Glutamatergic neuron (in vitro differentiated cells): ENCODE results near the gene C19orf44. TPM values are rescaled to one million over a fixed set of nuclear protein-coding genes. Genes with fewer than 3 reads are reported as not detected.

Experiments used
- DNase-seq: peaks from one replicate; pipeline ENCODE4 v3.0.0; 2022
- H3K27ac Mint-ChIP-seq: one replicate; pipeline ENCODE4 v1.8.0; 2020; ENCODE audit warnings: mild to moderate bottlenecking, mixed read lengths, inconsistent platforms; ENCODE audit not compliant: unreplicated experiment
- H3K27me3 Mint-ChIP-seq: one replicate; pipeline ENCODE4 v1.8.0; 2020; ENCODE audit warnings: mild to moderate bottlenecking, moderate library complexity, mixed read lengths, inconsistent platforms; ENCODE audit not compliant: unreplicated experiment
- H3K36me3 Mint-ChIP-seq: one replicate; pipeline ENCODE4 v1.8.0; 2020; ENCODE audit warnings: mild to moderate bottlenecking, mixed read lengths, inconsistent platforms; ENCODE audit not compliant: unreplicated experiment
- H3K4me1 Mint-ChIP-seq: one replicate; pipeline ENCODE4 v1.8.0; 2020; ENCODE audit warnings: mild to moderate bottlenecking, low read depth, mixed read lengths, inconsistent platforms; ENCODE audit not compliant: unreplicated experiment
- H3K4me3 Mint-ChIP-seq: one replicate; pipeline ENCODE4 v1.8.0; 2020; ENCODE audit warnings: mild to moderate bottlenecking, mixed read lengths, inconsistent platforms; ENCODE audit not compliant: unreplicated experiment
- H3K9me3 Mint-ChIP-seq: one replicate; pipeline ENCODE4 v1.8.0; 2020; ENCODE audit warnings: mild to moderate bottlenecking, moderate library complexity, mixed read lengths, inconsistent platforms; ENCODE audit not compliant: unreplicated experiment
- total RNA-seq: library from RNA; stranded (reverse); fragmentation: NEBNext Ultra II Directional; extraction: Animal tissue kit (Norgen Biotek cat#: 25700); gene quantifications from one replicate; pipeline ENCODE4 v1.2.1, GENCODE V29; 2021; ENCODE audit not compliant: unreplicated experiment
- TF ChIP-seq, protein P1 (sequence below): fragments of 200-600 bp; sonication (generic); IDR thresholded peaks from one replicate; pipeline ENCODE4 v1.5.0; 2021; ENCODE audit not compliant: partially characterized antibody, unreplicated experiment

The C19orf44 gene
- total RNA-seq, 1 donor from 2014 or later, result 5.0 TPM

DNA sequence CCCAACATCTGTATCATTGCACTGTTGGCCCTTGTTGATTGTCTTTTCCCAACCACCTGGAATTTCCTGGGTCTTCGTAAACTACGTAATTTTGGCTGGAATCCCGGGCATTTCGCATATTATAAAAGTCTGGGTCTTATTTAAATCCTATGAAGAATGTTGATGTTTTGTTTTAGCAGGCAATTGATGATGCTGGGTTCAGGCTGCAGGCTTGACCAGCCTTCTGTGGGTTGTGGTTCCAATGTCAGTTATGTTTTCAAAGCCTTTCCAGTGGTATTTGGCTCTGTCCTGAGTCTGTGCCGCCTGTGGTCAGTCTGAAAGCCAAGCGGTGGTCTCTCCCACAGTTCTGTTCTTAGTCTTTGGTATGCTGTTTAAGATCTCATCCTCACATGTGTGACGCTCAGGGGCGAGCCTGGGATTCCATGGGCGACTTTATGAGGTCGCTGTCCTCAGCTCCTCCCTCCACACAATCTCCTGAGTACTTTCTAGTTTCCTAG lies 63.6 kb downstream of the C19orf44 start:
- no peaks in the 10 kb centered on the region for H3K27me3 Mint-ChIP-seq
- no peaks in the 10 kb centered on the region for H3K4me1 Mint-ChIP-seq
- no peaks in the 10 kb centered on the region for H3K36me3 Mint-ChIP-seq
- H3K4me3 Mint-ChIP-seq, result no peak overlapping the region
- no peaks in the 10 kb centered on the region for H3K9me3 Mint-ChIP-seq
- H3K27ac Mint-ChIP-seq, result no peak overlapping the region
- TF ChIP-seq, protein P1, sequence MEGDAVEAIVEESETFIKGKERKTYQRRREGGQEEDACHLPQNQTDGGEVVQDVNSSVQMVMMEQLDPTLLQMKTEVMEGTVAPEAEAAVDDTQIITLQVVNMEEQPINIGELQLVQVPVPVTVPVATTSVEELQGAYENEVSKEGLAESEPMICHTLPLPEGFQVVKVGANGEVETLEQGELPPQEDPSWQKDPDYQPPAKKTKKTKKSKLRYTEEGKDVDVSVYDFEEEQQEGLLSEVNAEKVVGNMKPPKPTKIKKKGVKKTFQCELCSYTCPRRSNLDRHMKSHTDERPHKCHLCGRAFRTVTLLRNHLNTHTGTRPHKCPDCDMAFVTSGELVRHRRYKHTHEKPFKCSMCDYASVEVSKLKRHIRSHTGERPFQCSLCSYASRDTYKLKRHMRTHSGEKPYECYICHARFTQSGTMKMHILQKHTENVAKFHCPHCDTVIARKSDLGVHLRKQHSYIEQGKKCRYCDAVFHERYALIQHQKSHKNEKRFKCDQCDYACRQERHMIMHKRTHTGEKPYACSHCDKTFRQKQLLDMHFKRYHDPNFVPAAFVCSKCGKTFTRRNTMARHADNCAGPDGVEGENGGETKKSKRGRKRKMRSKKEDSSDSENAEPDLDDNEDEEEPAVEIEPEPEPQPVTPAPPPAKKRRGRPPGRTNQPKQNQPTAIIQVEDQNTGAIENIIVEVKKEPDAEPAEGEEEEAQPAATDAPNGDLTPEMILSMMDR, result no peak
- DNase-seq, result no peak

DNA sequence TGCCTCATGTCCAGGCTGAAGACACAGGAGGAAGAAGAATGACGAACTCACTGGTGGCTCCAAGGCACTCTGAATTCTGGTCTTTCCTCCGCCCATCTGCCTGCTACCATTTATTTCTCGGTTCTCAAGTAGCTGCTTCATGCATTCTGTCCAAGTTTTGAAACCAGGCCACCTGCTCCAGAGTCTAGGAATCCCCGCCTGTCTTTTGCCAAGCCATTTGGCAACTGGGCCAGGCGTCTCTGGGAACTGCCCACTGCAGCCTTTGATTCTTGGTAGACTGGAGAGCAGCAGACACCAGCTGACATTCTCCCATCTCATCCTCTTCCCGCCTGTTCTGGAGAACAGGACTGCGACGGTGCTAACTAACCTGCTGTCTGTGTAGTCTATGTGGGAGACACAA lies 65.2 kb downstream of the C19orf44 start:
- no peaks in the 10 kb centered on the region for H3K9me3 Mint-ChIP-seq
- H3K4me1 Mint-ChIP-seq, result no peaks in the 10 kb centered on the region
- H3K27me3 Mint-ChIP-seq, result no peaks in the 10 kb centered on the region
- peaks cover 2% of the 10 kb centered on the region for H3K36me3 Mint-ChIP-seq
- H3K4me3 Mint-ChIP-seq, result no peak overlapping the region
- H3K27ac Mint-ChIP-seq, result no peak overlapping the region
- no peak for DNase-seq
- TF ChIP-seq, protein P1, result no peak

DNA sequence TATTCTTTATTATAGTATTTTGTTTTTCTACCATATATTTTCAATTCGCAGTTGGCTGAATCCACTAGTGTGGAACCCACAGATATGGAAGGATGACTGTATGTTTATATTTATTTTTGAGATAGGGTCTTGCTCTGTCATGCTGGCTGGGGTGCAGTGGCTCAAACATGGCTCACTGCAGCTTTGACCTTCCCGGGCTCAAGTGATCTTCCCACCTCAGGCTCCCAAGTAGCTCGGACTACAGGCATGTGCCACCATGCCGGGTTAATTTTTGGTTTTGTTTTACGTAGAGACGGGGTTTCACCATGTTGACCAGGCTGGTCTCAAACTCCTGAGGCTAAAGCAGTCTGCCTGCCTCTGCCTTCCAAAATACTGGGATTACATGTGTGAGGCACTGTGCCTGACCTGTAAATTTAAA lies 66.4 kb downstream of the C19orf44 start:
- Mint-ChIP-seq H3K36me3 (peaks cover 8% of the 10 kb centered on the region), H3K9me3 (no peaks in the 10 kb centered on the region), H3K4me3 (no peak overlapping the region), H3K27me3 (no peaks in the 10 kb centered on the region), H3K27ac (no peak overlapping the region), H3K4me1 (no peaks in the 10 kb centered on the region)
- DNase-seq, result no peak
- TF ChIP-seq, protein P1, result no peak

DNA sequence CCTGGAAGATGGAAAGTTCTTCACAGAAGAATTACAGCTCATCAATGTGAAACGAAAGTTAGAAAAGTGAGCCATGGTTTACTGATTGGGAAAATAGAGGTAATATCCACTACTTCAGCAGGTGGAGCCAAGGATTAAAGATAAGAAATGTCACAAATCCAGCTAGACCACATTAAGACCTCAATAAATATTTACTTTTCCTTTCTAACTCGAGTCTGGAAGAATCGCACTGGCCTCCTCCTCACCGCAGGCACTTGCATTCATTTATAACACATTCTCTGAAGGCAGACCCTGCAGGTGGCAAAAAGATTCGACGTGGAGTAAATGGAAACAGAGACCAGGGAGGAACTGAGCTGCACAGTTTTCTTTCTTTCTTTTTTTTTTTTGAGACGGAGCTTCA lies 68.6 kb downstream of the C19orf44 start:
- DNase-seq, result no peak
- H3K27ac Mint-ChIP-seq, result no peak overlapping the region
- peaks cover 8% of the 10 kb centered on the region for H3K36me3 Mint-ChIP-seq
- H3K9me3 Mint-ChIP-seq, result peaks cover 1% of the 10 kb centered on the region
- H3K4me3 Mint-ChIP-seq, result no peak overlapping the region
- no peaks in the 10 kb centered on the region for H3K4me1 Mint-ChIP-seq
- H3K27me3 Mint-ChIP-seq, result peaks cover 3% of the 10 kb centered on the region
- TF ChIP-seq, protein P1, result no peak

DNA sequence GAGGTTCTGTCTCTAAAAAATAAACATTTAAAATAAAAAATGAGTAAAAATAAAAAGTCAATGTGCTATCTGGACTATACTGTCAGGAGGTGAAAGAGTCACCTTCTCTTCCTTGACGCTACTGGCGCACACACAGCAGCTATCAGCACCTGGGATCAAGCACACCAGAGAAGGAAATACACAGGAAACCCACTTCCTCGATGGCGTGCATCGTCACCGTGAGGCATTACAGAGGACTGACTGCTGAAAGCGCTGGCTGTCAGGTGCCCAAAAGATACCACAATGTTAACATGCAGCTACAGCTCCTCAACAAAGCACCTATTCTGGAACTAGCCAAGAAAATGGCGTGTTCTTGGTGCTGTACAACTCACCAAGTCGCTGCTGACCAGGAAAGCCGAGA lies 70.0 kb downstream of the C19orf44 start:
- H3K4me3 Mint-ChIP-seq, result no peak overlapping the region

More for the DNA sequence above, 70.0 kb downstream of the C19orf44 start:
- peaks cover 3% of the 10 kb centered on the region for H3K9me3 Mint-ChIP-seq
- peaks cover 1% of the 10 kb centered on the region for H3K4me1 Mint-ChIP-seq
- H3K27me3 Mint-ChIP-seq, result peaks cover 3% of the 10 kb centered on the region
- H3K36me3 Mint-ChIP-seq, result peaks cover 8% of the 10 kb centered on the region
- no peak overlapping the region for H3K27ac Mint-ChIP-seq
- TF ChIP-seq, protein P1, result no peak
- DNase-seq, result no peak
